HG02973 (cell line): ENCODE measurements around the gene SRGAP3.

Source experiments
- ATAC-seq: cut with Tn5 transposase; IDR thresholded peaks from one replicate; pipeline ENCODE4 v1.9.1; 2021; ENCODE audit warnings: moderate library complexity; ENCODE audit not compliant: unreplicated experiment

The SRGAP3 gene

DNA sequence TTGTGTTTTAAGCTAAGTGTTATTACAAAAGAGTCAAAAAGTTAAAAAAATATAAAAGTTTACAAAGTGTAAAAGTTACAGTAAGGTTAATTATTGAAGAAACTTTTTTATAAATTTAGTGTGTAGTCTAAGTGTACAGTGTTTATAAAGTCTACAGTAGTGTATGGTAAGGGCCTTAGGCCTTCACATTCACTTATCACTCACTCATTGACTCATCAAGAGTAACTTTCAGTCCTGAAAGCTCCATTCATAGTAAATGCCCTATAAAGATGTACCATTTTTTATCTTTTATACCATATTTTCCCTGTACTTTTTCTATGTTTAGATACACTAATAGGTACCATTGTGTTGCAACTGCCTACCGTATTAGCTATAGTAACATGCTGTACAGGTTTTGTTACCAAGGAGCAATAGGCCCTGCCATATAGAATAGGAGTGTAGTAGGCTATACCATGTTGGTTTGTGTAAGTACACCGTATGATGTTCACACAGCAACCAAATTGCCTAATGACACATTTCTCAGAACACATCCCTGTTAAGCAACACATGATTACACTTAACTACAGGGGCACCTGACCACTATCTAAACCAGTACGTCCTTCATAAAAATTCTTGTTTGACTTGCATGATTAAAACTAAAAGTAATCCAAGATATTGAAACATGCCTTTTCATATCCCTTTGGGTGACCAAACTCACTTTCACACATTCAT lies 303.4 kb downstream of the SRGAP3 start:
- ATAC-seq, result no peak

DNA sequence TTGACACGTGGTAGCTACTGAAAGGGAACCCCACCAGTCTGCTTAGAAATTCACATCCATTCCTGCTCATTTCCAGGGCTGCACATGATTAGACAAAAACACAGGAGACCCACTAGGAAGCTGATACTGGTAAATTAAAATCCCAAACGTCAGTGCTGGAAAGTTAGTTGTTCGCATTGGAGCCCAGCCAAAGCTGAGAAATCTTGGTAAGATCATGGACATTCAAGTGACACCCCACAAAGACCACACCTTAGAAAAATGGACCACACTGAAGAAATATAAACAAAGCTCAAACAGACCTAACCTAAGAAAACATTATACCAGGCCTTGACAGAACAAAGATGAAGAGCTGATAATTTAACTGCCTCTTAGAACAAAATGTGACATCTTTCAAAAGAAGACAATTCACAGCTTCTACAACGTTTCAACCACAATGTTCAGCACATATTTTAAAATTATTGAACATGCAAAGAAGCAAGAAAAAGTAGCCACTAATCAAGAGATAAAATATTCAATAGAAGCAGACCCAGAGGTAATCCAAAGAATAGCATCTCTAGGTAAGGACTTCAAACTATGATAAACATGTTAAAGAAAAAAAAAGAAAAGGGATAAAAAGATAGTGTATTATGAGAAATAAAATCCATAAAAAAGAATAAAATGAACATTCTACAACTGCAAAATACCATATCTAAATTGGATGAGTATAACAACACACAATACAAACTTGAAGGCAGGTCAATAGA lies 306.5 kb downstream of the SRGAP3 start:
- no peak for ATAC-seq

DNA sequence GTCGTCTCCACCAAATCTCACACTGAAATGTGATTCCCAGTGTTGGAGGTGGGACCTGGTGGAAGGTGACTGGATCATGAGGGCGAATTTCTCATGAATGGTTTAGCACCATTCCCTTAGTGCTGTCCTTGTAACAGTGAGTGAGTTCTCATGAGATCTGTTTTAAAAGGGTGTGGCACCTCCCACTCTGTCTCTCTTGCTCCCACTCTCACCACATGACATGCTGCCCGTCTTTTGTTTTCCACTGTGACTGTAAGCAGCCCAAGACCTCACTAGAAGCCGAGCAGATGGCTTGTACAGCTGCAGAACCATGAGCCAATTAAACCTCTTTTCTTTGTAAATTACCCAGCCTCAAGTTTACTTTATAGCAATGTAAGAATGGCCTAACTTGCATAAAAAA lies 307.3 kb downstream of the SRGAP3 start:
- no peak for ATAC-seq

DNA sequence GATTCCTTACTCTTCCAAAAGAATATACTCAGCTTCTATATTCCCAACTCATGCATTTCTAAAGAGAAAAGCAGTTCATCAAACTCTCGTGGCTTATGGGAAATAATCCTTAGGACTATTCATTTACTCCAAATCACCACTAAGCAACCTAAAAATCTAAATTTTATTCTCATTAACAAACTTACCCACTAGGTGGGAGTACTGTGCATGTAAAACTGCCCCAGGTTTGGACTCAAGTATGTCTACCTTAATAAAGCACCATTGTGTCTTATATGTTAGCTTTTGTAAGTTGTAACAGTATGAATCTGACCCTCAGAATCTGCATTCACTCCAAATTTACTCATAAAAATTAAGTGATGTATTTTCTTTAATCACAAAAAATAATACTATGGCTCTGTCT lies 311.4 kb downstream of the SRGAP3 start:
- ATAC-seq, result no peak

DNA sequence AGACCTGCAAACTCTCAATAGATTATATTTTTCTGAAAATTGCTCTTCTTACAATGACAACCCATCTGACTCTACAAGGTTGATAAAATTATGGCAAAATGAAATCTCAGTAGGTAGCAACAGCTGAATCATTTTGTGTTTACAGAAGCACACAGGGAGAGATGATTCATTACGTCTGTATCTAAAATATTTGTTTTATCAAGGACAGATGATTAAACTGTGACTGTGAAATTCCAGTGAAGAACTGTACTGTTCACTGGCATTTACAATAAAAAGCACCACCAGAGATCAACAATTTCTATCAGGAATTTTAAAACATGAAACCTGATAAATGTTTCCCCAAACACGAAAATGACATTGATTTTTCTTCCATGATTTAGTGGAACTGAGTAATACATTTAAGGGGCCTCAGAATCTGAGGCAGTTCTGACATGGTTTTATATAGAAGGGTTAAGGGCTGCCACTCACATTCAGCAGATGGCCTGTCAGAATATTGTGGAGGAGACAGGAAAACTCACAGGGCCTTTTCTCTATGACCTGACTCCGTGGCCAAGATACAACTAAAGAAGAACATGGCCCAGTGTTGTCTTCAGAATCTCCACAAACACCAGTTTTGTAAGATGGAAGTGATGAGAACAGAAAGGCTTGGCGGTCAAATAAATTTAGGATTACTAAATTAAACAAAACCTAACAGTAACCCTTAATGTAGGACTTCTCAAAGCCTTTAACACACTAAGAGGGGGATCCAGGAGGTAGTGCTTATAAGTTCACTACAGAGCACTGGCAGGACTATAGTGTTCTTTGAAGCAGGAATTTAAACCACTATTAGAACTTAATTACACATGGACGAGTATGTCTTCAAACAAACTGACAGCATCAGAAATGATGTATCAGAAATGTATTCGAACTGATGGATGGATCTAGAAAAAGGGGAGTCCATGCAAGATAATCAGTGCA lies 312.1 kb downstream of the SRGAP3 start:
- no peak for ATAC-seq

DNA sequence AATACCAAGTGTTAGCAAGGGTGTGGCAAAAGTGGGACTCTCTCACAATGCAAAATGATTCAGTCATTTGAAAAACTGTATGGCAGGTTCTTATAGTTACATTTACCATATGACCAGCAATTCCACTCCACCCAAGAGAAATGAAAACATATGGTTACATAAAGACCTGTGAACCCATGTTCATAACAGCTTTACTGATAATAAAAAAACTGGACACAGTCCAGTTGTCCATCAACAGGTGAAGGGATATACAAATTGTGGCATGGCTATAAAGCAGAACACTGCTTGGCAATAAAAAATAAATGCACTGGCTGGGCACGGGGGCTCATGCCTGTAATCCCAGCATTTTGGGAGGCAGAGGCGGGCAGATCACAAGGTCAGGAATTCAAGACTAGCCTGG lies 316.9 kb downstream of the SRGAP3 start:
- no peak for ATAC-seq

DNA sequence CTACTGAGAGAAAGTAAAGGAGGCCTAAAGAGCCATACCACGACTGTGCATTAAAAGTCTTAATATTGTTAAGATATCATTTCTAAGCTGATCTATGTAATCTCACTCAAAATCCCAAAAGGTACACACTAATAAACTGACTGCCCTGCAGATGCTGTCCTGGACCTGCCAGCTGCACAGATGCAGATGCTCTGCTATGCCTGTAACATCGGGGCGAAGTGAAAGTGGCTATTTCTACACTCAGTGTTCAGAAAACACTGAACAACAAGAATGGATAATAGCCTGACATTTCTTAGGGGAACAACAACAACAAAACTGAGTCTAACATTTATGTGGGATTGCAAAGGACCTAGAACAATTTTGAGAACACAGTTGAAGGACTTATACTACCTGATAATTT lies 318.1 kb downstream of the SRGAP3 start:
- ATAC-seq, result no peak
